ENCODE data around the gene GRM4.

GRM4 gene

GRCh38 chr6:34106900-34107299 is 39.0 kb downstream of the GRM4 start:
- DNase-seq (ENCODE audit: low read depth): no peak

GRCh38 chr6:34106421-34106820 is 39.5 kb downstream of the GRM4 start:
- no peak for DNase-seq (ENCODE audit: low read depth)

- no peak for DNase-seq (ENCODE audit: low read depth)
Measured at GRCh38 chr6:34104628-34105027, 41.3 kb downstream of the GRM4 start.

GRCh38 chr6:34104186-34104585 is 41.7 kb downstream of the GRM4 start:
- no peak for DNase-seq (ENCODE audit: low read depth)

- no peak for DNase-seq (ENCODE audit: low read depth)
Measured at GRCh38 chr6:34103321-34103720, 42.6 kb downstream of the GRM4 start.

GRCh38 chr6:34102696-34103095 is 43.2 kb downstream of the GRM4 start:
- no peak for DNase-seq (ENCODE audit: low read depth)

DNA sequence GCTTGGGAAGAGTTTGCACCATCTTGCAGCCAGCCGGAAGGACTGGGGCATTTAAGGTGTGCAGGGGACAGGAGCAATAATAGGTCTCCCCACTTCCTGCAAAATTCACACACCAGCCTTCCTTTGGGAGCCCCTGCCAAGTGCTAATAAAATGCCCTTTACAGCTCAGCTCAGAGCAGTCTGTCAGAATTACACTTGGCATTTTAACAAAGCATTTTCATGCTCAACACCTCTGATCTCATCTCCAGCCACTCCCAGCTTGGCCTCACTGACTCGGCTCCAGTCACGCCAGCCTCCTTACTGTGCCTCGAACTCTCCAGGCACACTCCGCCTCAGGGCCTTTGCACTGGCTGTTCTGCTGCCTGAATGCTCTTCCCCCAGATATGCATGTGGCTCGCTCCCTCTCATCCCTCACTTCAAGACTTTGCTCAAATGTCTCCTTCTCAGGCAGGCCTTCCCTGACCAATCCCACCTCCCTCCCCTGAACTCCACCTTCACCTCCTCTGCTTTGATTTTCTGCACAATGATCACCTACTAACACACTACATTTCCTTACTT is 43.7 kb downstream of the GRM4 start:
- DNase-seq (ENCODE audit: low read depth): no peak

- no peak for DNase-seq (ENCODE audit: low read depth)
Measured at GRCh38 chr6:34100788-34101187, 45.1 kb downstream of the GRM4 start.

- no peak for DNase-seq (ENCODE audit: low read depth)
Measured at GRCh38 chr6:34099878-34100277, 46.0 kb downstream of the GRM4 start.

DNA sequence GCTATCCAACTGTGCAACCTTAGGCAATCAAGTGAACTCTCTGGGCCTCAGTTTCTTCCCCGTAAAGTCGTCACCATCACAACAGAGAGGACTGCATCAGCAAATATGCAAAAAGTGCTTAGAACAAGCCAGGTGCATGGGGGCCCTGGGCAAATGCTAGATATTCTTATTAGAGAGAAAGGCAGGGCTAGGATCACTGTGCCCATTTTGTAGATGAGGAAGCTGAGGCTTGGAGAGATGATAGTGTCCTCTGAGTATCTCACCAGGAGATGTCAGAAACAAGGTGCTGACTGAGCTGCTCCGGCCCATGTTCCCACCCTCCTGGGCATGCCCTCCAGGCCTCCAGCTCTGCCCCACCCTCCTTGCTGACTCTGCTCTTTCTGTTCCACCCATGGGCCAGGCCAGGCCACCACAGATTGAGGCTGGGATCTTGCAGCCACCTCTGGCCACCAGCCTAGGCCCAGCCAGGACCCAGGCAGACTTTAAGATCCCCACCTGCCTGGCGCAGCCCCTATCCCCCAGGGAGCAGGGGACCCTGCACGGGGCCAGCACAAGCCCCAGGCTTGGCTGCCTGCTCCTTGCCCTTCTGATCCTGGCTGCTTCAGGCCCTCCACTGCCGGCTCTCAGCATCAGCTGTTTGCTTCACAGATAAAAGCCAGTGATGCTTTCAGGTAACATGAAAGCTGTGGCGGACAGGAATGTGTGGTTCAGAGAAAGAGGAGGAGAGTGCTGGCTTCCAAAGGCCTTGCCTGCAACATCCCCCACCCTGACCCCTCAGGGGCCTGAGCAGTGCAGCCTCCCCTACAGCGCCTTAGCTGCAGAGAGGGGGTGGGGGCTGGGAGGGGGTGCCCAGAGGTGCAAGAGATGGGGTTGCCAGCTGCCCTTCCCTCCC is 47.6 kb downstream of the GRM4 start:
- no peak for DNase-seq (ENCODE audit: low read depth)

DNA sequence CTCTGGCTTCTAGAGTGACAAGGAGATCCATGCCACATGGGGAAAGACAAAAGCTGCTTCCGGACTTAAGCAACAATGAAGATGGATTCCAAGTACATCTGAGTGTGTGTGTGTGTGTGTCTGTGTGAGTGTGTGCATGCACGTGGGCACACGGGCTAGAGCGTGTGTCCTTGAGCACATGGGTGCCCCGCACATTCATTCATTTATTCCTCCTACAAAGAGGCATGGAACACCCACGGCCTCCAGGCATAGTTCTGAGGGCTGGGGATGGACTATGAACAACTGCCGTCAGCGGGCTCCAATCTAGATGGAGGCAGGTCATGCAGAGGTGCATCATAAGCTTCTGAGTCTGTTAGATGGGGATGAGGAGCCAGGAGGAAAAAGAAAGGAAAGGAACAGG is 49.1 kb downstream of the GRM4 start:
- no peak for DNase-seq (ENCODE audit: low read depth)

DNA sequence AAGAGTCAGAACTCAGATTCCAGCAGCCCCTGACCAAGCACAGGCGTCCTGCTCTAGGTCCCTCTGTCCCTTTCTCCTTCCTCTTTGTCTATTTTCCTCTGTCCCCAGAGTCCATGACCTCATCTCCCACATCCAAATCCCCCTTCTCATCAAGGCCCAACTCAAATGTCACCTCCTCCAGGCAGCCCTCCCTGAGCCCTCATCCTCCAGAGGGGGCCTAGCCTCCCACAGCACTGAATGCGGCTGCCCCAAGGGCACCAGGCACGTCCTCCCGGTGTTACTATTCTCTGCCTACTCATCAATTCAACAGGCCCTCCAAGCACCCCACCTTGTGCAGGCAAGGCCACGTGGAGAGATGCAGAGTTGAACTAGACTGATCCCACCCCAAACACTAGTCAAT is 49.7 kb downstream of the GRM4 start:
- no peak for DNase-seq (ENCODE audit: low read depth)

DNA sequence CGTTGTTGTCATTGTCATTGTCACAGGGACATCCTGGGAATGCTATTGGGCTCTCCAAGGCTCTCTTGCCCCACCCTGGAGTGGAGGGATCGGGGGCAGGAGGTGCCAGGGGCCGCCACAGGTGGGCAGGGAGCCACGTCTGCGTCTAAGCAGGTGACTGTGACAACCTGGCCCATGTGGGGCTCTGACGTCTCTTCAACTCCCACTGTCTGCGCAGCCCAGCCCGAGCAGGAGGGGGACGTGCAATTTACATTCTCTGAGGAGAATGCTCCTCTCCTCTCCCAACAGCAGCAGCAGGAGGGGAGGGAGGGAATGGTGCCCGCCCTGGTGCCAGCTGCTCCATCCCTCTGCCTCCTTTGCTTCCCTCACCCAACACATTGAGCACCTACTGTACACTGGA is 50.1 kb downstream of the GRM4 start:
- no peak for DNase-seq (ENCODE audit: low read depth)

- DNase-seq (ENCODE audit: low read depth): no peak
Measured at GRCh38 chr6:34095136-34095505, 50.8 kb downstream of the GRM4 start.

GRCh38 chr6:34094474-34095135 is 51.3 kb downstream of the GRM4 start:
- no peak for DNase-seq (ENCODE audit: low read depth)

DNA sequence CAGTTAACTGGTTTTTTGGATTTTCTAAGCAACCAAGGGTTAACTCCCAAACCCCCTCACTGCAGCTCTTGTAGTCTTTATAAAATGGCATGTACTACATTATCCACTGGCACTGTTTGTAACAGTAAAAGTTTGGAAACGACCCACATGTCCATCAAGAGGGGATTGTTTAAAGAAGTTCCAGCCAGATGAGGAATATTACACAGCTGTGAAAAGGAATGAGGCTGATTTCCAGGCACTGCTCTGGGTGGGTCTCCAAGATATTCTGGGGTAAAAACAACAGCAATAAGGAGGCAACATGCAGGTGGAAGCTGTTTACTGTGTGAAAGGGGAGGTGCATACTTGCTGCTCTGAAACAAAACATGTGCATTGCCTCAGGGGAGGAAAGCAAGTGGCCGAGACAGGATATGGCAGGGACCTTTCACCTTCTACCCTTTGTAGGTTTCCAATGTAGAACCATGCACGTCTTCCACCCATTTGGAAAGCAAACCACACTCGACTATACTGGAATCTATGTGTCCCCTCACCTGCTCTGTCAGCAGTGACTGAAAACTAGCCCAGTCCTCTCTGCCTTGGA is 51.9 kb downstream of the GRM4 start:
- no peak for DNase-seq (ENCODE audit: low read depth)

GRCh38 chr6:34093206-34093605 is 52.7 kb downstream of the GRM4 start:
- no peak for DNase-seq (ENCODE audit: low read depth)

GRCh38 chr6:34092631-34093030 is 53.3 kb downstream of the GRM4 start:
- DNase-seq (ENCODE audit: low read depth): no peak

GRCh38 chr6:34090935-34091334 is 55.0 kb downstream of the GRM4 start:
- DNase-seq (ENCODE audit: low read depth): no peak

- no peak for DNase-seq (ENCODE audit: low read depth)
Measured at GRCh38 chr6:34090529-34090928, 55.4 kb downstream of the GRM4 start.

DNA sequence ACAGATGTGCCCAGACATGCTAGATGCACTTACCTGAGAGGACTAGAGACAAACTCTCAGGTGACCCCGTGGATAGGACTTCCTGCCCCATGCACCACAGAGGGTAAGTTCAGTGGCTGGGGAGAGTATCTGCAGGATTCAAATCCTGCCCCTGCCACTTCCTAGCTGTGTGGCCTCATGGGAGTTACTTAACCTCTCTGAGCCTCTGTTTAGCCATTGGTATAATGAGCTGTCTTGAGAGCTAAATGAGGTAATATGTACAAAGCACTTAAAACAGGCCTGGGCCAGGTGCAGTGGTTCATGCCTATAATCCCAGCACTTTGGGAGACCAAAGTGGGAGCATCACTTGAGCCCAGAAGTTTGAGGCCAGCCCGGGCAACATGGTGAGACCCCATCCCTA is 59.3 kb downstream of the GRM4 start:
- no peak for DNase-seq (ENCODE audit: low read depth)

GRCh38 chr6:34085453-34086170 is 60.3 kb downstream of the GRM4 start:
- DNase-seq (ENCODE audit: low read depth): no peak
